Measurements from ENCODE around the gene ANXA2R. TPM values are rescaled to one million over a fixed set of nuclear protein-coding genes. Genes with fewer than 3 reads are reported as not detected.

ANXA2R gene
- total RNA-seq, 2 experiments from 2014 or later, result 11.4 to 13.5 TPM

- intact Hi-C loops (cut with micrococcal nuclease; ENCODE audit: unreplicated experiment), result no loop called here
- DNase-seq (ENCODE audit: low spot score), result no peak
- no peaks in the 10 kb centered on the region for H3K9me3 ChIP-seq (ENCODE audit: low read length)
- no peak overlapping the region for H2AFZ ChIP-seq (ENCODE audit: low read length)
- no peak for TF ChIP-seq EZH2phosphoT487 (IDR thresholded peaks at IDR 0.05; ENCODE audit: borderline replicate concordance, low read depth, low read length)
- TF ChIP-seq, protein P1, sequence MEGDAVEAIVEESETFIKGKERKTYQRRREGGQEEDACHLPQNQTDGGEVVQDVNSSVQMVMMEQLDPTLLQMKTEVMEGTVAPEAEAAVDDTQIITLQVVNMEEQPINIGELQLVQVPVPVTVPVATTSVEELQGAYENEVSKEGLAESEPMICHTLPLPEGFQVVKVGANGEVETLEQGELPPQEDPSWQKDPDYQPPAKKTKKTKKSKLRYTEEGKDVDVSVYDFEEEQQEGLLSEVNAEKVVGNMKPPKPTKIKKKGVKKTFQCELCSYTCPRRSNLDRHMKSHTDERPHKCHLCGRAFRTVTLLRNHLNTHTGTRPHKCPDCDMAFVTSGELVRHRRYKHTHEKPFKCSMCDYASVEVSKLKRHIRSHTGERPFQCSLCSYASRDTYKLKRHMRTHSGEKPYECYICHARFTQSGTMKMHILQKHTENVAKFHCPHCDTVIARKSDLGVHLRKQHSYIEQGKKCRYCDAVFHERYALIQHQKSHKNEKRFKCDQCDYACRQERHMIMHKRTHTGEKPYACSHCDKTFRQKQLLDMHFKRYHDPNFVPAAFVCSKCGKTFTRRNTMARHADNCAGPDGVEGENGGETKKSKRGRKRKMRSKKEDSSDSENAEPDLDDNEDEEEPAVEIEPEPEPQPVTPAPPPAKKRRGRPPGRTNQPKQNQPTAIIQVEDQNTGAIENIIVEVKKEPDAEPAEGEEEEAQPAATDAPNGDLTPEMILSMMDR (conservative IDR thresholded peaks at IDR 0.05; ENCODE audit: low read length), result no peak
- H3K4me3 ChIP-seq (ENCODE audit: low read depth, low read length, poor library complexity, severe bottlenecking), result no peak overlapping the region
- H3K27ac ChIP-seq (ENCODE audit: low read depth, low read length, poor library complexity, severe bottlenecking), result no peak overlapping the region
- H3K36me3 ChIP-seq (ENCODE audit: insufficient read depth, low read length), result no peaks in the 10 kb centered on the region
- CTCF ChIA-PET (ENCODE audit: unreplicated experiment), result no interaction called here
- POLR2A ChIA-PET, result interaction anchor here (0.6 to 2.0 kb wide), 7 partner anchors 10 to 1136 kb away, joined by 3 to 13 read pairs (median 3); no protein-coding TSS in a partner anchor
- peaks cover 38% of the 10 kb centered on the region for H3K4me1 ChIP-seq (ENCODE audit: insufficient read depth, low read length, poor library complexity, severe bottlenecking)
- no peaks in the 10 kb centered on the region for H3K9me2 ChIP-seq (ENCODE audit: insufficient read depth, low read length)
- no TSS peak for BruUV-seq (replicated peaks)
- H3K79me2 ChIP-seq (ENCODE audit: insufficient read depth, low read depth, low read length), result peaks cover 19% of the 10 kb centered on the region; the same call in 1 of the 2 replicates
- H4K20me1 ChIP-seq (ENCODE audit: insufficient read depth, low read length), result no peaks in the 10 kb centered on the region
- 0 out of 2 replicates have a peak overlapping the region, but pooled peaks have one; percentile 95 for H3K4me2 ChIP-seq (ENCODE audit: low read length)
Measured at GRCh38 chr5:43036409-43036808, 3.7 kb downstream of the ANXA2R start.

DNA sequence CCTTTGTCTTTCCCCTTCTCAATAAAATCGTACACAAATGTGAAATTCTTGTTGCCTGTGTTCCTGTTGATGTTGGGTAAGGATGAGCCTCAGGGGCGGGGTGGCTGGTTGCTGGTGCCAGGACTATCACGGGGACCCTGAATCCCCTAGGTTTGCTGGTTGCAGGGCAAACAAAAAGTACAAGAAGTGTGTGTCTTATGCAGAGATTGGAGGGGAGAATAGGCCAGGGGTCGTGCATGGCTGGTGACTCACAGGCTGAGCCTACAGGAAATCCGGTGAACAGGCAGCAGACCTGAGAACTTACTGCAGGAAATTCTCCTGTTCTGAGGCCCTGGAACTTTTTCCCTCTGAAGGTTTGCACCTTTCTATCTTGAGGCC is 5.5 kb downstream of the ANXA2R start:
- H3K4me3 ChIP-seq (ENCODE audit: low read depth, low read length, poor library complexity, severe bottlenecking), result peak overlapping the region; percentile 3
- DNase-seq (ENCODE audit: low spot score), result peak; percentile 40
- H3K36me3 ChIP-seq (ENCODE audit: insufficient read depth, low read length), result no peaks in the 10 kb centered on the region
- no peaks in the 10 kb centered on the region for H3K9me3 ChIP-seq (ENCODE audit: low read length)
- ChIA-PET CTCF (ENCODE audit: unreplicated experiment) (no interaction called here), POLR2A (interaction anchor here (1.1 kb wide), 1 partner anchor 13 kb away, joined by 3 read pairs; no protein-coding TSS in a partner anchor)
- H2AFZ ChIP-seq (ENCODE audit: low read length), result peak overlapping the region; percentile 45; the same call in 1 of the 2 replicates
- no peak for TF ChIP-seq EZH2phosphoT487 (IDR thresholded peaks at IDR 0.05; ENCODE audit: borderline replicate concordance, low read depth, low read length)
- TF ChIP-seq, protein P1 (conservative IDR thresholded peaks at IDR 0.05; ENCODE audit: low read length), result no peak
- BruUV-seq (replicated peaks), result no TSS peak
- H3K9me2 ChIP-seq (ENCODE audit: insufficient read depth, low read length), result no peaks in the 10 kb centered on the region
- intact Hi-C loops (cut with micrococcal nuclease; ENCODE audit: unreplicated experiment), result no loop called here
- peaks cover 38% of the 10 kb centered on the region for H3K4me1 ChIP-seq (ENCODE audit: insufficient read depth, low read length, poor library complexity, severe bottlenecking)
- peak overlapping the region; percentile 44 for H3K4me2 ChIP-seq (ENCODE audit: low read length)
- H3K79me2 ChIP-seq (ENCODE audit: insufficient read depth, low read depth, low read length), result peaks cover 19% of the 10 kb centered on the region; the same call in 1 of the 2 replicates
- H3K27ac ChIP-seq (ENCODE audit: low read depth, low read length, poor library complexity, severe bottlenecking), result peak overlapping the region; percentile 45
- no peaks in the 10 kb centered on the region for H4K20me1 ChIP-seq (ENCODE audit: insufficient read depth, low read length)

DNA sequence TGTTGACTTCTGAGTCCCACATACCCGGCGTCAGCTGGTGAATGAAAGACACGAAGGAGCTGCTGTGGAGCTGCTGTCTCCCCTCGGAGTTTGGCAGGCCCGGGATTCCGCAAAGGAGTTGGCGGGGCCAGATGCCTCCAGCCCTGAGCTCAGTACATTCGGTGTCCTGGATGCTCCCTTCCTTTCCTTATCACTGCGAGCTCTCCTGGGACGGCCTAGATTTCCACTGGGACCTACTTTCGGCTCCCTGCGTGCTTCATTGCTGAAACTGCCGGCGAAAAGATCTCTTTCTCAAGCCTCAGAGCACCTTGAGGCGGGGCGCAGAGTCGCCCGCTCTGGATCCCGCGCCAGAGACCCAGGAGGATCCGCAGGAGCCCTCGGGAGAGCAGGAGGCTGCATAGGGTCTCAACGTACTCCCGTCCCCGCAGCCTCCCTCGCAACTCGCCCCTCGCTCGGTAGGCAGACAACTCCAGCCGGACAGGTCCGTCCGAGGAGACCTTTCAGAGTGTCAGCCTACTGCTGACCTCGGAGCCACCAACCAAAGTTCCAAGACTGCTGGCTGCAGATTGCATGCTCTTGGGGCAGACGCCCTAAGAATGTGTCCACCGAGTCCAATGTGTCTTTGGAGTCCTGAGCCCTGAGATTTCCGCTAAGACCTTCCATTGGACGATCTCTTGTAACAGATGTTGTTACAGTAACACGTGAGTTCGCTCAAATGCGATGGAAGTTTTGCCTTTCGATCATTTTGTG is 6.1 kb downstream of the ANXA2R start:
- Histone ChIP-seq H3K9me3 (ENCODE audit: low read length) (no peaks in the 10 kb centered on the region), H3K79me2 (ENCODE audit: insufficient read depth, low read depth, low read length) (peaks cover 16% of the 10 kb centered on the region; the same call in 1 of the 2 replicates), H4K20me1 (ENCODE audit: insufficient read depth, low read length) (no peaks in the 10 kb centered on the region), H3K4me2 (ENCODE audit: low read length) (peak overlapping the region; percentile 44; the same call in 1 of the 2 replicates), H3K36me3 (ENCODE audit: insufficient read depth, low read length) (no peaks in the 10 kb centered on the region), H2AFZ (ENCODE audit: low read length) (peak overlapping the region; percentile 45; the same call in 1 of the 2 replicates), H3K4me1 (ENCODE audit: insufficient read depth, low read length, poor library complexity, severe bottlenecking) (peaks cover 38% of the 10 kb centered on the region), H3K9me2 (ENCODE audit: insufficient read depth, low read length) (no peaks in the 10 kb centered on the region), H3K4me3 (ENCODE audit: low read depth, low read length, poor library complexity, severe bottlenecking) (no peak overlapping the region), H3K27ac (ENCODE audit: low read depth, low read length, poor library complexity, severe bottlenecking) (peak overlapping the region; percentile 45)
- TF ChIP-seq, protein P1 (conservative IDR thresholded peaks at IDR 0.05; ENCODE audit: low read length), result no peak
- no peak for TF ChIP-seq EZH2phosphoT487 (IDR thresholded peaks at IDR 0.05; ENCODE audit: borderline replicate concordance, low read depth, low read length)
- CTCF ChIA-PET (ENCODE audit: unreplicated experiment), result no interaction called here
- intact Hi-C loops (cut with micrococcal nuclease; ENCODE audit: unreplicated experiment), result no loop called here
- POLR2A ChIA-PET, result interaction anchor here (1.1 kb wide), 1 partner anchor 13 kb away, joined by 3 read pairs; no protein-coding TSS in a partner anchor
- no peak for DNase-seq (ENCODE audit: low spot score)
- BruUV-seq (replicated peaks), result no TSS peak
